NOMO-1 treated with DMSO at 0.1 percent for 48 hours (cell line): ENCODE measurements around the gene VIT.
A peak's percentile ranks its signal among the peaks of the same experiment; 100 is the strongest.

Source experiments
- DNase-seq: peaks from one replicate; lab custom pipeline; 2025; ENCODE audit not compliant: unreplicated experiment; lab: John Stamatoyannopoulos, UW

The VIT gene

DNA sequence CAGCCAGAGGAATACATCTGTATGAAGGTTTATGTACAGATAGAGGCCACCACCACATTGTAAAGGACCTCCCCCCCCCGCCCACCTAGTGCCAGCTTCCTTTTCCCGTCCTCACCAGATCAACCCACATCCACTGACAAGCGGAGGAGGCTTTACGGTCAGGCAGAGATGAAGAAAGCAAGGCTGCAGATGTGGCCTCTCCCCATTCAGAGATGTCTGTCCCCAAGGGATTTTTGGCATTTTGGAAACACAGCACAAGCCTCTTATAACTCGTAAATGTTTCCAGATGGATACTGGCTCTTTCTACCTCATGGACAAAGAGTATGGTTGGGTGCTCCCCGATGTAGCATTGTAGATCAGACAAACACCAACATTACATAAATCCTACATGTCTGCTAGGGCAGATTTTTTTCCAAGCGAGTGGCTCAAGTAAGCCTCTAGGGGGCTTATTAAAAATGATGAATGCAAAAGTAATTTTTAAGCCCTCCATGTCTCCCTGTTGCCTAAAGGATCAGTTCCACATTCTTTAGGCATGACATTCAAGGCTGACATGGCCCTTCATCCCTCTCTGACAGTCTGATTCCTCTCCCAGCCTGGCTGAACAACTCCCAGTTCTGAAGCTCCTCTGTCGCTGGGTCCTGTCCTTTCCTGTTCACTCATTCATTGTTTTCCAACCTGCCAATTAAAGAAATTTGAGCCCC lies 11.7 kb downstream of the VIT start:
- DNase-seq = no peak

DNA sequence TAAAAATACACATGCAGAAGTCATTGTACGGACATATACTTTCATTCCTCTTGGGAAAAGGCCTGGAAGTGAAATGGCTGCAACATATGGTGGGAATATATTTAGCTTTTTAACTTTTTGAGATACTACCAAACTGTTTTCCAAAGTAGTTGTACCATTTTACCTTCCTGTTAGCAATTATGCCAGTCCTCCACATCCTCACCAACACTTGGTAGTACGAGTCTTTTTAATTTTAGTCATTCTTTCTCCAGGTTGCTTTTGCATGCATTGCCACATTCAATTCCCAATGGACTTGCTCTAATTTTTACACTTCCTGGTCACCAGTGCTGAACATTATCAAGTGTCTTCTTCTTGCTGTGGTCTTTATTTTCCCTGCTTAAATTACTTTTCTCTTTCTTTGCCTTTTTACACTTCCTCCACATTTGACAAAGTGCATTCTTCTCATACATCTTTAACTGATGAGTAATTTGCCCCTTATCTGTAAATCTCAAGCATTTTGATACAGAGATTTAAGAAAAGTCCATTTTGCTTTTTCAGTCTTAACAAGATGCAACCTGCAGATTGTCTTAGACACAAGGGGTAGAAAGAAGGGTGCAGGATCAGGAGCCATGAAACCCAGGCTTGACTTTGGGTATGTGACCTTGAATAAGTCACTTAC lies 14.5 kb downstream of the VIT start:
- no peak for DNase-seq

DNA sequence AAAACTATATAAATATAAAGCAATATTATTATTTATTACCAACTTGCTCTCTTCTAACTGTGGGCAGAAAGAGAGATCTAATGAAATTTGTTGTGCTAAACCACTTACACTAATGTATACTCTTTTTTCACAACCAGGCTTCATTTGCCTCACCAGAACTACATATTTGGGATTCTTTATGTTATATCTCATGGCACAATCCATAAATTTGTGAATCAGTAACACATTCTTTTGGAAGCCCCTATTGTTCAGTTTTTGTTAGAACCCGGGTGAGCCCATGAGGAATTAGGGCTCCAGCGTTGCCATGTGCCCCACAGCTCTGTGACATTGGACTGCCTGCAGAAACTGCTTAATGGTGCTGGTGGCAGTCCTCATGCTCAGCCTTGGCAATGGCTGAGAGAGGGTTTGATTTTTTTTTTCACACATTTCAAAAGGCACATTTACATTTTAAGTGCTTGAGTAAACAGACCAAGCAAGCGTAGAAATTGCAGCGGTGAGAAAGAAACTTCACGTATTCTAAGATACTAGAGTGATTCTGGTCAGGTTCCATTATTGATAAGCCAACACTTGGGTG lies 15.3 kb downstream of the VIT start:
- no peak for DNase-seq

DNA sequence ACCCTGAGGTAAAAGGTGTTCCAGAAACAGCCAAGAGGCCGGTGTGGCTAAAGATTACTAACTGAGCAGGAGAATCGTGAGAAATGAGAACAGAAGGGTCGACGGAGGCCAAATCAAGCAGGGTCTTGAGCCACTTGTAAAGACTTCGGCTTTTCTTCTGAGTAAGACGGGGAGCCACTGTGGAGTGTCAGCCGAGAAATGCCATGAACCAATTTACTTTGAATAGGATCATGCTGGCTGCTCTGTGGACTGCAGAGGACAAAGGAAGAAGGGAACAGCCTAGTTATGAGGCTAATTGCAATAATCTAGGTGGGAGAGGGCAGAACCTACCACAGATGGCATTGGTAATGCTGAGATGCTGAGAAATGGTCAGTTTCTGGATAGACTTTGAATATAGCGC lies 16.8 kb downstream of the VIT start:
- no peak for DNase-seq

DNA sequence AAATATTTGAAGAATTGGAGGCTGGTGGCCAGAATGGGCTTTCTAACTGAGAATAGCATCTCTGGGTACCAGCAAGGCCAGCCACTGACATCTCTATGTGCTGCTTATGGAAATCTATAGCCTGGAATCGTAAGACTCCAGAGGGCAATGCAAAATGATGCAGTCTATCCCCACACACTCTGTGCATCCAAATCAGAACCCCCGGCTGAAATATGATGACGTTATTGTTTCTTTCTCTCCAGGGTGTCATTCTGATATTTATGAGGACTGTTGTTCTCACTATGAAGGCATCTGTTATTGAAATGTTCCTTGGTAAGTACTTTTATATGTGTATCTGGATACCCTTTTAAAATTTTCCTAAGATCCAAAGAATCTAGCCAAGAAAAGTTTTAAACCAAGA lies 19.6 kb downstream of the VIT start:
- DNase-seq = no peak

DNA sequence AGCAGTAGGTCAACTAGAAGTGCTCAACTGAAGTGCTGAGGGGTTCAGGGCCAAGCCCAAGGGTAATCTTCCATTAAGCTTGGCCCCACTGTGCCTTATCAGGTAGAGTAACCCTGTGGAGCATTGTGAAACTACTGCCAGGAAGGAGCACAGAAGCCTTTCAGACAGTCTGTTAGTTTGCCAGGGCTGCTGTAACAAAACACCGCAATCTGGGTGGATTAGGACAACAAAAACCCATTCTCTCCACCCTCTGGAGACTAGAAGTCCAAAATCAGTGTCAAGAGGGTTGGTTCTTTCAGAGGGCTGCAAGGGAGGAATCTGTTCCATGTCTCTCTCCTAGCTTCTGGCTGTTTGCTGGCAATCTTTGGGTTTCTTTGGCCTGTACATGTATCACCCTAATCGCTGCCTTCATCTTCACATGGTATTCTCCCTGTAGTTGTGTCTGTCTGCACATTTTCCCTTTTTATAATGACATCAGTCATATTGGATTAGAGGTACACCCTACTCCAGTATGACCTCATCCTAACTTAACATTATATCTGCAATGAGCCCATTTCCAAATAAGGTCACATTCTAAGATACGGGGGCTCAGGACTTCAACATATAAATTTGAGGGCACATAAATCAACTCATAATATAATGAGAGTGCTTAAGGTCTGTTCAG lies 21.2 kb downstream of the VIT start:
- DNase-seq = no peak

DNA sequence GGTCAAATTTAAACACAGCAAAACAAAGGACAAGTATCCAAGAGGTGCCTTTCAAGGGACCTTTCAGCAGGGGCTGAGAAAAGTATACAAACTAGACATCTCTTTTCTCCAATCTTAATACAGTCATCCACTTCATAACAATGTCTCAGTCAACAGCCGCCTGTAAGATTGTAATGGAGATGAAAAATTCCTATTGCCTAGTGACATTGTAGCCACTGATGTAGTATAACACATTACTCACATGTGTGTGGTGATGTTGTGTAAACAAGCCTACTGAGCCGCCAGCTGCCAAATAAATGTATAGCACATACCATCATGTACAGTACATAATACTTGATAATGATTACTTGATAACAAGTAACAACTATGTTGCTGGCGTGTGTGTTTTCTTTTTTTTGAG lies 31.0 kb downstream of the VIT start:
- DNase-seq = no peak

DNA sequence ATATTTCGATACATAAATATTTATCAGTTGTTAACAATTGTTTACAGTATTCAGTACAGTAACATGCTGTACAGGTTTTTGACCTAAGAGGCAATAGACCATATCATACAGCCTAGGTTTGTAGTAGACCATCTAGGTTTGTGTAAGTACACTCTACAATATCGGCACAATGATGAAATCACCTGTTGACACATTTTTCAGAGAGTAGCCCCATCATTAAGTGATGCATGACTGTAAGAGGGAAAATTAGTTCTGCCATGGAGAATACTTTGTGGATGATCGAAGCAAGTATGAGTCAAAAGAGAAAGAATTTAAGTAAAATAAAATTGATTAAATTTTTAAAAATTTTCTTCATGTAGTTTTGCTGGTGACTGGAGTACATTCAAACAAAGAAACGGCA lies 32.6 kb downstream of the VIT start:
- DNase-seq = no peak

DNA sequence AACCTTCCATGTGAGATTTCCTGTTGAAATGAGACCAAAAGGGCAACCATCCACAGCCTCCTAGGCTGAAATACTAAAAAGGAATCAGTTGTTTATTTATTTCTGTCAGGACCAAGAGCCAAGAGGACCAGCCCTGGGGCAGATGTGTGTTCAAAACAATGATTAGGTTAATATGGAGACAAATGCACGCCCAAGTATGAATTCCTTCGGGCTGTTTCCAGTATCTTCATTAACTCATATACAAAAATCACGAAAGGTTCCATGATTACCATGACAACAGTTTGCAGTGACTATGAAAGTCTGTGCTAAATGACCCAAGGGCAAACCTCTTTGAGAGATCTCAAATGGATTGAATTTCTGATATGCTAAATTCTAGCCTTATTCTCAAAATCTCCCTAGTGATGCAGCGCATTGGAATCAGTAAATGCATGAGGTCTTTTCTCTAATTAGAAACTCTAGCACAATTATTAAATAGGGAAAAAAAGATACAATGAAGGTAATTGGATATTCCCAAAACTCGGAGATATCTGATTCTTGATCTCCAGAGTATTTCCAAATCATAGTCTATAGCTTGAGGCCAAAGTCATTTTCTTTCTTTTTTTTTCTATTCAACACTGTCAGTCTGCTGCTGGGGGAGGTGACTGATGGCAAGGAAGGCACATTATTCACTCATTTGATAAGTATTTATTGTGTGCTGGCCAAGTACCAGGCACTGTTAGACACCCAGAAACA lies 35.6 kb downstream of the VIT start:
- DNase-seq = no peak

DNA sequence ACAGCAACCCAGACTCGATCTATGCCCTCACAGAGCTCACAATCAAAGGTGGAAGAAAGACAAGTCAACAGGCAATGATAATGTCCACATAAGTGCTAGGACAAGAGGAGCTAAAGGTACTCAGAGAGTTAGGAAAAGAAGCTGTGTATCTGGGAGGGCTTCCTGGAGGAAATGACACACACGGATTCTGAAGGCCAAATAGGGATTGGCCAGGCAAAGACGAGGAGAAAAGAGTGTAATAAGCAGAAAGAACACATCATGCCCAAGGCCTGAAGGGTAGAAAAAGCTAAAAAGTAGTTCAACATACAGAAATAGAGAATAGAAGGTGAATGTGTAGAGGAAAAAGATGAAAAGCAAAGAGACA lies 36.1 kb downstream of the VIT start:
- DNase-seq = no peak

DNA sequence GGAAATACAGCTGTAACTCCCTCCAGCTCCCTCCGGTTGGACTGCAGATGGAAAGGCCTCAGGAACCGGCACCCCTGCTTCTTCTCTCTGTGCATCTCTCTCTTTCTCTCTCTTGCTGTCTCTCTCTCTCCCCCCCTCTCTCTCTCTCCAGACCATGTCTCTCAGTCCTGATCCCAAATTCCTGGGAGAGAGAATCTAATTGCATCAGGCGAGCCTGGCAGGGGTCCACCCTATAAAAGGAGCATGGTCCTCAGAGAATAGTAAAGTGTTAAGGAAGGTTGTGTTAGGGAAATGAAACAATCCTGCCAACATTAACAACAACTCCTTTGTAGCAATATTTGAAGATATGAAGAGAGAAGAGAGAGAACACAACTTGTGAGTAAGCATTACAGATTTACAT lies 36.7 kb downstream of the VIT start:
- no peak for DNase-seq

DNA sequence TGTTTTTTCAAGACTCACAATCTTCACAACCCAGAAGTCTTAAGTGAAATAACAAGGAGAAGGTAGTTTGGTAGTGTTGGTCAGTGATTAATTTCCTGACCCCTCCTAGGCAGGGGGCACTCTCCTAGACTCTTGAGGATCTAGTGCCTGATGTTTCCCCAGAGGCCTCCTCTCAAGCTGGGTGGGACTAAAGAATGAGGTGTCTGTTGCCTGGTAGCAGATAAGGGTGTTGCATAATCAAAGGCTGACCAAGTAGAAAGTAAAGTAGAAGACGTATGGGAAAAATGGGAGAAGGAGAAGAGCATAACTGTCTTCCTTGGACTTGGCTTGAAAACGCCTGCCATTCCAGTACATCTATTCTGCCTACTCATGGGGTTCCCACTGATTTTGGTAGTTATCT lies 37.8 kb downstream of the VIT start:
- no peak for DNase-seq

DNA sequence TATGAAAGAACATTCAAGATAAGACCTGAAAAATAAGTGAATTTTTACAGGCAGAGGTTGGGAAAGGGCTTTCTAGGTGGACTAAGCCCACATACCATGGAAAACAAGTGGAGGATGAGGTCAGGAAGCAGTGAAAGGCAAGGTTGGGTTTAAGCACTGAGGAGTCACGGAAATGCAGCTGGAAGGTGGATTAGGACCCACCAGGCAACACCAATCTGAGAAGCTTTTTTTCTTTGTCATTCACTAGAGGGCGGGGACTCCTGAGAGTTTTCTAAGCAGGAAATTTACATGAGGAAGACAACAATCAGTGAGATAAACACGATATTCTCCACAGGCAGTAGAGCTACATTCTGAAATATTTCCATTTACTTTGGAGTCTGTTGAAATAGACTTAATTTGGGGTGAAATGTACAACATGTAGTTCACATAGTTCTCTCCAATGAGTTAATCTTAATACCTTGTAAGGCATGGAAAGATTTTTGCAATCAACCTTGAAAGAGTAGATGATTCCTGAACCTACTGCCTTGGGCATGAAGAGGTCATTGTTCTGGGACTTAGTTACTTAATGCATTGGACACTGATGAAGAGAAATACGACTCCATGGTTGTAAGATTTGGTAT lies 40.7 kb downstream of the VIT start:
- DNase-seq = no peak

DNA sequence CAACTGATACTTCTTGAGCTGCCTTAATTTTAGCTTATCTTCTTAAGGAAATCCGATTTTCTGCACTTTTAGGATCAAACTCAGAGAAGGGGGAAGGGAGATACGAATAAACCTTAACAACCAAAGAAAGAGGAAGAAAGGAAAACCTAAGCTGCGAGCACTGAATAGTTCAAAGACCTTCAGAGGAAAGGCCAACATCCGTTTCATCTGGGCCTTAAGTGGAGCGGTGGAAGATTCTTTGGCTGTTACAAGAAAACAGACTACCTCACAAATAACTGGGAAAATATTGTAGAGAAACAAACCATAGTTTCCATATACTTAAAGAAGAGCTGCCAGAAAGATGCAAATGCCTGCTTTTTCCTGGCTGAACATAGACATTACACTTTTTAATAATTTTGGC lies 43.6 kb downstream of the VIT start:
- DNase-seq = peak; percentile 43

DNA sequence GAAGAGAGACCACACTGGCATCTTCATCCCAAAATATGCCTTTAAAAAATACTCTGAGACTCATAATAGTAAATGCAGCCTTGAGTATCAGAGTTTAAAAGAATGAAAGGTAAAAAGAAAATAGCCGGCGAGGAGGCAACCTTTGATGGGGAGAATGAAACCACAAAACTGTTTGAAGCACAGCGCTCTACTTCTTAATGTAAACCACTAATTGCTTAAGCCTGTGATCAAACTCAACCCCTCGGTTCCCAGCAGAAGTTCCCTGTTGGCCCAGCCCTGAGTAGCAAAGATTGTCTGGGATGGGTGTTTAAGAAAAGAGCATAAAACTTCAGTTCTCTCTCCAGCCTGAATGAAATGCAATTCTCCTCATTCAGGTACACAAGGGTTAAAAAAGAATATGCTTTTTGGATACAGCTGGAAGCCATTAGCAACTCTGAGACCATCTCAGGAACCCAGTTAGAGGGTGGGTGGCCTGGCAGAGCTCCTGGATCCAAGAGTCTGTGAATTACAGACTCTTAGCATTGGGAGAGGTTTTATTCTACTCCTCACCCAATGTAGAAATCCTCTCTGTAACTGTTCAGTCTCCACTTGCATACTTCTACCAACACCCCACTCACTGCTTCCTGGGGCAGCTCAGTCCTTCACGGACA lies 44.8 kb downstream of the VIT start:
- peak; percentile 43 for DNase-seq

DNA sequence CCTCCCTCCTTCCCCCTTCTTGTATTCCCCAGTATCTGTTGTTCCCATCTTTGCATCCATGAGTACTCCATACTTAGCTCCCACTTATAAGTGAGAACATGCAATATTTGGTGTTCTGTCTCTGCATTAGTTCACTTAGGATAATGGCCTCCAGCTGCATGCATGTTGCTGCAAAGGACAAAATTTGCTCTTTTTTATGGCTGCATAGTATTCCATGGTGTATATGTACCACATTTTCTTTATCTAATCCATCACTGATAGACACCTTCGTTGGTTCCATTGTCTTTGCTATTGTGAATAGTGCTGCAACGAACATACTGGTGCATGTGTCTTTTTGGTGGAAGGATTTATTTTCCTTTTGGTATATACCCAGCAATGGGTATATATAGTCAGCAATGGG lies 47.4 kb downstream of the VIT start:
- no peak for DNase-seq

DNA sequence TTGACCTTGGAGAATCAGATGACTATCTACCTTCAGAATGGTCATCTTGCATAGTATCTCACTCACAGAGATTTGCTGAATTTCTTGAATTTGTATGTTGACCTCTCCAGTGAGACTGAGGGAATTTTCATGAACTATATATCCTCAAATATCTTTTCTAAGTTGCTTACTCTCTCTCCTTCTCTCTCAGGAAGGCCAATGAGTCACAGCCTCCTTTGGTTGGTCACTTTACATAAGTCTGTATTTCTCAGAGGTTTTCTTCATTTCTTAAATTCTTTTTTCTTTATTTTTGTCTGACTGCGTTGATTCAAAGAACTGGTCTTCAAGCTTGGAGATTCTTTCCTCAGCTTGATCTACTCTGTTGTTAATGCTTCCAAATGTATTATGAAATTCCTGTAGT lies 51.7 kb downstream of the VIT start:
- DNase-seq = no peak

DNA sequence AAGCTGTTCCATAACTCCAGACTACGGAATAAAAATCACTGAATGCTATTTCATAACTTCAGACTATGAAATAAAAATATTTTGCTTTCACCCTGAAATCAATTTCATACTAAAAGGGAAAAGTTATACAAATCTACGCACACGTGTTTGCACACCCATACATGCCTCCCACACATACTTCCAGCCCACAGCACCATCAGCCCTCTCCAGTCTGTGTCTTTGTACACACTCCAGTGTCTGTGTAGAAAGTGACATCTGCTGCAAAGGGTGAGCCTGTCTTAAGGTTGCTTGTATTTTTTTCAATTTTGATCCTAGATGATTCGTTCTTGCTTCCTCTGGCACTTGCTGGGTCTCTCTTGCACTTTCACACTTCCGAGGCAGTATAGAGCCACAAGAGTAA lies 53.6 kb downstream of the VIT start:
- DNase-seq = no peak

DNA sequence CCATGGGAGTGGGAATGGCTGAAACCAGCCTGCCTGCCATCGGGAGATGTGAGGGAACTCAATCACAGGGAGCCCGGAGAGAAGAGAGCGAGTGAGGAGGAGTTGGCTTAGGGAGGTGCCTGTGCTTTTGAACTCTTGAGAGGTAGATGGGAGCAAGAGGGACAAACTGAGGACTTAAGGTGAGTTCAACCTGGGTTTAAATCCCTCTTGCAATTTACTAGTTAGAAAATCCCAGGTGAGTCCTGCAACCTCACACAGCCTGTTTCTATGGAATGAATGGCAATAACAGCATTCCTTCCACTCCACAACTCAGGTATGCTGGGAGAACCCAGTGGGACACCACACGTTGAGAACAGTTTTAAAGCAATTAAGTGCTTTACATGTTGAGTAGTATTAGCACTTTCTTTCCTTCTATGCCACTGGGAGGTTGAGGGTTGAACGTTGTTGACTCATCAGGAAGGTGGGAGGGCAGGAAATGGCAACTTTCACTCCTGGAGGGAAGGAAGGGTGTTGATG lies 57.3 kb downstream of the VIT start:
- no peak for DNase-seq

DNA sequence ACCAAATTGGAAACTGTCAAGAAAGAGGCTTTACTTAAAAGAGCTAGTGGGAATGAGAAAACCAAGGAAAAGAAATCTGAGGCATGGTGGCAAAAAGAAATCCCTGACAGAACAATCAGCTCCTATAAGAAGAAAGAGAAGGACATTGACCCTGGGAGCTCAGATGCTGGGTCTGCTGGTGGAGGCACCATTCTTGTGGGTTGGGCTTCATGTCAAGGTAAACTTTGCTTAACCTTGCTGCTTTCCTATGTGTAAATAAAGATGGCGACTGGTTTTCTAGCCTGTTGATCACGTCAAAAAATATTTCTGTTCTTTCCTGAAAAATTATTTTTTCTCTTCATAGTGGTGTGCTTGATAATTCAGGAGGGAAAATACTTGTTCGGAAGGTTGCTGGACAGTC lies 58.1 kb downstream of the VIT start:
- DNase-seq = no peak
